ENCODE measurements around the gene PLEKHA7. TPM values are rescaled to one million over a fixed set of nuclear protein-coding genes. Genes with fewer than 3 reads are reported as not detected.

The PLEKHA7 gene
- total RNA-seq, 2 experiments from 2014 or later: 0.47 to 0.50 TPM

DNA sequence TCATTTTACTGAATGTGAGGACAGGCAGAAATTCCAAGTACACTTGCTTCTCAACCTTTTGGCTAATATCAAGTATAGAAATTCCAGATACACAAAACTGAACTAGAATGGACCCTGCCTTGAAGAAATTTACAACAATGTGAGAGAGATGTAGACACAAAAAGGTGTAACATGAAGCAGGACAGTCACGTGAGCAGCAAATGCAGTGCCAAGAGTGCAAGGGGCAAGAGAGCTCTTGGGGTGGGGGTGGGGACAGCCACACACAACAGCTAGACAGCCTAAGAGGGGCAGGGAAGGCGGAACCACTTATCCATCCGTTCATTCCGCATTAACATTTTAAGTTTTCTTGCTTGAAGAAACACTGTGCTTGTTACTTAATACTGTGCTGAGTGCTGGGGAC lies 28.9 kb downstream of the PLEKHA7 start:
- ChIA-PET CTCF (no interaction called here), POLR2A (no interaction called here)
- no peaks in the 10 kb centered on the region for H3K27me3 Mint-ChIP-seq (ENCODE audit: low read depth)
- peaks cover 29% of the 10 kb centered on the region for H3K4me1 Mint-ChIP-seq (ENCODE audit: low read depth)
- H3K9me3 Mint-ChIP-seq (ENCODE audit: insufficient read depth): no peaks in the 10 kb centered on the region
- no peak overlapping the region for H3K27ac Mint-ChIP-seq
- H3K4me3 Mint-ChIP-seq: no peak overlapping the region
- DNase-seq (no peak), ATAC-seq (no peak)
- H3K36me3 Mint-ChIP-seq (ENCODE audit: low read depth): no peaks in the 10 kb centered on the region

DNA sequence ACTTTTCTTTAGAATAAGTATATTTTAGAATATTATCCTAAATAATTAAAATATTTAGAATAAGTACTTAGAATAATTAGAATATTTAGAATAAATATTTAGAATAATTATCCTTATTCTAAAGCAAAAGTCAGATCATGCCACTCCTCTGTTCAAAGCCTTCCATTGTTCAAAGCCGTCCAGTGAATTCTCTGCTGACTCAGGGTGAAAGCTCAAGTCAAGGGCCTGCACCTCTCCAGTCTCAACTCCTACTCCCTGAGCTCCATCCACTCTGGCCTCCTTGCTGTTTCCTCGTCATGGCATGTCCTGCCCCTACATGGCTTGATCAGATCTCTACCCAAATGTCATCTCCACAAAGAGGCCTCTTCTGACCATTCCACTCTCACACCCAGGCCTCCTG lies 30.0 kb downstream of the PLEKHA7 start:
- no peak overlapping the region for H3K27ac Mint-ChIP-seq
- no peak overlapping the region for H3K4me3 Mint-ChIP-seq
- no peaks in the 10 kb centered on the region for H3K9me3 Mint-ChIP-seq (ENCODE audit: insufficient read depth)
- no peaks in the 10 kb centered on the region for H3K36me3 Mint-ChIP-seq (ENCODE audit: low read depth)
- ATAC-seq: no peak
- H3K27me3 Mint-ChIP-seq (ENCODE audit: low read depth): no peaks in the 10 kb centered on the region
- ChIA-PET POLR2A (no interaction called here), CTCF (no interaction called here)
- peaks cover 29% of the 10 kb centered on the region for H3K4me1 Mint-ChIP-seq (ENCODE audit: low read depth)
- DNase-seq: no peak

DNA sequence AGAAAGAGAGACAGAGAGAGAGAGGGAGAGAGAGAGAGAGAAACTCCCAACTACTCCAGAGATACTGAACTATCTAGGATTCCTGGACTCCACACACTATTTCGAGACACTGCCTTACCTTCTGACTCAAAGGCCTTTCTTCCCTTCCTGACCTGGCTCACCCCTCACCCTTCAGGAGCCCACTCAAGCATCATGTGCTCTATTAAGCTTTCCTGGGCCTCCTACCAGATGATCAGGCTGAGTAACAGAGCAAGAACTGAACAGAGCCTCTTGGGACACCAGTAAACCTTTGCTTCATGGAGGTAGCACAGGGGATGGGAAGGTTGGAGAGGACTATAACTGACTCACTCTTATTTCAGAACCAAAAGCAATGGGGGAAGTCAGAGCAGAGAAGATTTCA lies 31.4 kb downstream of the PLEKHA7 start:
- Mint-ChIP-seq H3K9me3 (ENCODE audit: insufficient read depth) (no peaks in the 10 kb centered on the region), H3K27ac (no peak overlapping the region), H3K4me1 (ENCODE audit: low read depth) (peaks cover 27% of the 10 kb centered on the region), H3K27me3 (ENCODE audit: low read depth) (no peaks in the 10 kb centered on the region), H3K36me3 (ENCODE audit: low read depth) (no peaks in the 10 kb centered on the region), H3K4me3 (no peak overlapping the region)
- ChIA-PET POLR2A (no interaction called here), CTCF (no interaction called here)
- no peak for DNase-seq
- ATAC-seq: no peak

DNA sequence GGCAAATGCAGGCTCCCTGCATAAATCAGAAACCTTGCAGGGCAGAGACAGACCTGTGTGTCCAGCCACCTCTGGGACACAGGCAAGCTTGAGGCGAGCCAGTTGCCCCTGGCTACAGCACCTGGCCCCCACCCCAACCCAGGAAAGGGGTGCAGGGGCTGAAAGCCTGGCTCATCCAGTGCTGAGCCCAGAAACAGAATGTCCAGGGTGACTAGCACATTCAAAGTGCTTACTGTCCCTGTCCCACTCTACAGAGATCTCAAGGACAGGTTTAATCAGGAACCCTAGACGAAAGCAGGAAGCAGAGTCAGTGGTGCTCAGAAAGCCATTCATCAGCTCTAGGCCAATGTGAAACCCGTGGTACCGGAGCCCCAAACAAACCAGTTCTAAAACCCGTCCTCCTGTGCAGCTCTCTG lies 31.9 kb downstream of the PLEKHA7 start:
- H3K27ac Mint-ChIP-seq: no peak overlapping the region
- POLR2A ChIA-PET: no interaction called here
- H3K4me1 Mint-ChIP-seq (ENCODE audit: low read depth): peaks cover 22% of the 10 kb centered on the region
- no peaks in the 10 kb centered on the region for H3K9me3 Mint-ChIP-seq (ENCODE audit: insufficient read depth)
- H3K4me3 Mint-ChIP-seq: no peak overlapping the region
- DNase-seq (no peak), ATAC-seq (no peak)
- peaks cover 2% of the 10 kb centered on the region for H3K27me3 Mint-ChIP-seq (ENCODE audit: low read depth)
- CTCF ChIA-PET: no interaction called here
- H3K36me3 Mint-ChIP-seq (ENCODE audit: low read depth): no peaks in the 10 kb centered on the region

DNA sequence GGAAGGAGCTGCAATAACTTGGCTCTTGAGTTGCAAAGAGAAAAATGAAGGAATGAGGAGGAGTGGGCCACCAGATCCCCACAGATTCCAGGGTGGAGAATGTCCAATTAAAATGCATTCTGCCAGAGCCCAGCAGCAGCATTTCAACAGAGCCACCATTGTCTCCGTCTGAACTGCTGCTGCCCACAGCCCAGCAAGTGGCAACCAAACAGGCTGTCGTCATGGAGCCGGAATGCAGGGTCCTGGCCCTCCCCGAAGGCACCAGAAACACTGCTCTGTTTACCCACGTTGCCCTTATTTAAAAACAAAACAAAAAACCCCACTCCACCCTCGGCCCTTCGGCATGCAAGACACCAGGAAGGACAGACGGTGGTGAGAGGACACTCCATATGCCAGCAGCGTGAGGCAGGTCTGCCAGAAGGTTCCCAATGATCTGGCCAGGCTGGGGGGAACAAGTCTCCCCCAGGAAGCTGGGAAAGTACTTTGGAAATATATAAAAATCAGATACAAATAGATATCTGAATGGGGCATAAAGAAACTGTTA lies 32.5 kb downstream of the PLEKHA7 start:
- Mint-ChIP-seq H3K4me3 (no peak overlapping the region), H3K27me3 (ENCODE audit: low read depth) (peaks cover 8% of the 10 kb centered on the region), H3K4me1 (ENCODE audit: low read depth) (peaks cover 16% of the 10 kb centered on the region), H3K9me3 (ENCODE audit: insufficient read depth) (no peaks in the 10 kb centered on the region), H3K36me3 (ENCODE audit: low read depth) (no peaks in the 10 kb centered on the region), H3K27ac (no peak overlapping the region)
- DNase-seq: no peak
- no peak for ATAC-seq
- ChIA-PET CTCF (no interaction called here), POLR2A (no interaction called here)

DNA sequence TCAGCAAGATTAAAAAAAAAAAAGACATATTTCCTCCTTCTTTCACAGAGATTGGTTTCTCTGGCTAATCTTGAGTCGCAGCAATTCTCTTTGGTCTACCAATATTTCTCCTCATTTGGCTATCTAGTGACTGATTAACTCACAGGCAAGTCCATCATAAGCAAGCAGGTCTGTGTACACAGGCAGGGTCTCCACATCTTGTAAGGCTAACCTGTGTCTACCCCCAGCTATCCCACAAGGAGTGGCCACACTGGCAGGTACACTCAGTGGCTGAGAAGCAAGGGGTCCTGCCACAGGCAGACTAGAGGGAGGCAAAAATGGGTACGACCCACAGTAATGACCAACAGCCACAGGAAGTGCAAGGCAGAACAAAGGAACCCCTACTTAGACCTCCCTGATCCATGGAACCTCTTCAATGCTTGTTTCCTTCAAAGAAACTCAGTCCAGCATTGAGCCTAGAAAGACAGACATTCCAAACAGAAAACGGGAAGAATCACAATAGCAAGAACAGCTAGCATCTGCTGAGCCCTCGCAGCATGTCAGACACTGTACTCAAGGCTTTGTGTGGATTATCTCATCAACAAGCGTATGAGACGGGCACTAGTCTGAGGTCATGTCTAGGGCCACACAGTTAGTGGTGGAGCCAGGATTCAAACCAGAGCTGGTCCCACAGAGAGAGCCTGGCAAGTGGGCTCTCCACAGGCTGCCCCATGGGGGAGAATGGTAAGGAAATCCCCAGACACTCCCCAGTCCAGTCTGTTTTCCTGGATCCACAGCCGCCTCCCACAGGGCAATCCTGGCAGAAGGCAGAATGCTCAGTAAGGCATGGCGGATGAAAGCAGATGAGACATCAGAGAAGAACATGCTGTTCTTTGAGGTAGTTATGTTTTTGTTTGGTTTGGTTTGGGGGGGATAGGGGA lies 34.3 kb downstream of the PLEKHA7 start:
- Mint-ChIP-seq H3K27me3 (ENCODE audit: low read depth) (peaks cover 11% of the 10 kb centered on the region), H3K36me3 (ENCODE audit: low read depth) (no peaks in the 10 kb centered on the region), H3K4me1 (ENCODE audit: low read depth) (no peaks in the 10 kb centered on the region), H3K4me3 (no peak overlapping the region), H3K9me3 (ENCODE audit: insufficient read depth) (no peaks in the 10 kb centered on the region), H3K27ac (no peak overlapping the region)
- ChIA-PET POLR2A (no interaction called here), CTCF (no interaction called here)
- DNase-seq (no peak), ATAC-seq (no peak)

DNA sequence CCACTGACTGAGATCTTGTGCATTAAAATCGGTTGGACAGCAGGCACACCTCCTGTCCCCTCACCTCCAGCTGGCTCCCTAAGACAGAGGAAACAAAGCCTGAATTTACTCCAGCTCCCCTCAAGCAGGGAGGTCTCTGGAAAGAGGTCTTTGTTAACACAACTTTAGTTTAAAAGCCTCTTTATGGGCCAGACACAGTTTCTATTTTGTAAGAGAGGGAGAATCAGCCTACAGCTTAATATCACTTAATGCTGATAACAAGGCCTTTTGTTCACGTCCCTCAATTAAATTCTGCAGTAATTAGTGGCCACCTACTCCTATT lies 36.3 kb downstream of the PLEKHA7 start:
- H3K27me3 Mint-ChIP-seq (ENCODE audit: low read depth): peaks cover 14% of the 10 kb centered on the region
- ATAC-seq: no peak
- no peak overlapping the region for H3K4me3 Mint-ChIP-seq
- H3K4me1 Mint-ChIP-seq (ENCODE audit: low read depth): no peaks in the 10 kb centered on the region
- DNase-seq: no peak
- no peak overlapping the region for H3K27ac Mint-ChIP-seq
- H3K36me3 Mint-ChIP-seq (ENCODE audit: low read depth): no peaks in the 10 kb centered on the region
- ChIA-PET POLR2A (no interaction called here), CTCF (no interaction called here)
- H3K9me3 Mint-ChIP-seq (ENCODE audit: insufficient read depth): no peaks in the 10 kb centered on the region

DNA sequence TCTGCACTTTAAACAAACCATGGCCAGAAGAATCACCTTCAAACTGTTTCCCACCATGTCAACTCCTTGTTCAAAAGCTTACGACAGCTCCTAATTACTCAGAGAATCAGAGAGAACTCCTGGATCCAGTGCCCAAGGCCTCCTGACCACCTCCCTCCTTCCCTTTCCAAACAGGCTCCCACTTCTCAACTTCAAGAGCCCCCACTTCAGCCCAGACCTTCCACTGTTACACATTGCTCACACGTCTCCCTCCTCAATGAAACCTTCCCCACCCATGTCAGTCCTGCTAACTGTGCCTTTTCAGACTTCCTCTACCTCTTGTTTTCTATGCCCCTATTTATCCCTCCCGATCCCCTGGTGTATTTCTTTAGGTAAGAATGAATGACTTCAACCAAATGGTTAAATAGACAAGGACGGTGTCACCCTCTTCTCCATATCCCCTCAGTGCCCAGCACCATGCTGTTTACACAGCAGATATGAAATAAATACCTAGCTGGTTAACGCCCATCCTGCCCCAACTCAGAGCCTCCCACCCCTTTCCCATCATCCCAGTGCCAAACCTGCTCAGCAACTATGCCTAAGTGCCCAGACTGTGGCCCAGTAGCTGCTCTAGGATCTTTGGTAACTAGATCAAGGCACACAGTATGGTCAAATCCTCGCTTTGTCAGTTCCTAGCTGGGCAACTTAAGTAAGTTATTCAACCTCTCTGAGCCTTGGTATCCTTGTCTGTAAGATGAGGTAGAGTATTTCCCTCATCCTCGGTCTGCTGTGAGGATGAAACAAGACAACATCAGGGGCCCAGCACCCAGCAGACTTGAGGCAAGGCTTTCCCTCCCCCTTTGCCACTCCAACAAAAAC lies 36.8 kb downstream of the PLEKHA7 start:
- Mint-ChIP-seq H3K9me3 (ENCODE audit: insufficient read depth) (no peaks in the 10 kb centered on the region), H3K4me1 (ENCODE audit: low read depth) (no peaks in the 10 kb centered on the region), H3K27me3 (ENCODE audit: low read depth) (peaks cover 14% of the 10 kb centered on the region), H3K27ac (no peak overlapping the region), H3K4me3 (no peak overlapping the region), H3K36me3 (ENCODE audit: low read depth) (no peaks in the 10 kb centered on the region)
- ChIA-PET CTCF (interaction anchor here (1.4 kb wide), 1 partner anchor 9 kb away, joined by 4 read pairs; no protein-coding TSS in a partner anchor), POLR2A (no interaction called here)
- no peak for DNase-seq
- ATAC-seq: no peak

DNA sequence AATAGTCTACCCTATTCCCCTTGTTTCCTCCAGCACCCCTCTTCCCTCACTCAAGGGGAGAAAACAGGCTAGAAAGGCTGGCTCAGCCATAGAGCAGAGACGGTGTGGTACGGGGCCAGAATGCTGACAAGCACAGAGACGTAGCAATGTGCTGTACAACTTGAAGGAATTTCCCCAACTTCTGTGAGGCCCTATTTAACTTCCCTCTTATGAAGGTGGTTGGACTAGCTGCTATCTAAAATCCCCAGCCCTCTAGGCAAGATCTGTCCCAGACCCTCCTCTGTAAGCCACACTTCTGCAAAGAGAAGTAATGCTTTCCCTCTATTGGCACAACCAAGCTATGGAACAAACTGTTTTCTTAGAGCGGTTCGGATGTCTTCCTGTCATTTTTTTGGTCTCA lies 37.8 kb downstream of the PLEKHA7 start:
- Mint-ChIP-seq H3K4me1 (ENCODE audit: low read depth) (no peaks in the 10 kb centered on the region), H3K9me3 (ENCODE audit: insufficient read depth) (no peaks in the 10 kb centered on the region), H3K27me3 (ENCODE audit: low read depth) (peaks cover 14% of the 10 kb centered on the region), H3K36me3 (ENCODE audit: low read depth) (no peaks in the 10 kb centered on the region), H3K27ac (no peak overlapping the region), H3K4me3 (no peak overlapping the region)
- POLR2A ChIA-PET: no interaction called here
- ATAC-seq (no peak), DNase-seq (no peak)
- CTCF ChIA-PET: interaction anchor here (1.4 kb wide), 1 partner anchor 10 kb away, joined by 4 read pairs; no protein-coding TSS in a partner anchor

DNA sequence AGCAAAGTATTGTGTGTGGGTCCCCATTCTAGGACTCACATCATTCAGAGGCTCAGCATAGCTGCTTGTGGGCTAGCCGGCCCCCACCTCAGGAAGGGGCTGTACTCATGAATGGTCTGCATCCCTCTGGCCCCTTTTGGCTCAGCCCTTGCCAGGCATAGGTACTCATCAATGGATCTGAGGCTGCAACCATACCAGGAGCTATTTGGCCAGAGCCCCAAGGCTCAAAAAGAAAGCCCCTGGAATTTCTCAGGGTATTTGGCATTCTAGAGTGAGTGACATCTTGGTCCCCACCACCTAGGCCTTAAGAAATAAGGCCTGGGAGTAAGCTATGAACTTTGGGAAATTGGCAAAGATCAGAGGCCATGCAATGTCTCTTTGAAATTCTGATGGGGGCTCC lies 38.3 kb downstream of the PLEKHA7 start:
- Mint-ChIP-seq H3K9me3 (ENCODE audit: insufficient read depth) (no peaks in the 10 kb centered on the region), H3K27ac (no peak overlapping the region), H3K27me3 (ENCODE audit: low read depth) (peaks cover 14% of the 10 kb centered on the region), H3K36me3 (ENCODE audit: low read depth) (no peaks in the 10 kb centered on the region), H3K4me3 (no peak overlapping the region), H3K4me1 (ENCODE audit: low read depth) (no peaks in the 10 kb centered on the region)
- CTCF ChIA-PET: interaction anchor here (1.0 to 1.4 kb wide), 2 partner anchors 11 to 39 kb away, joined by 4 read pairs; no protein-coding TSS in a partner anchor
- no peak for DNase-seq
- POLR2A ChIA-PET: no interaction called here
- ATAC-seq: no peak

DNA sequence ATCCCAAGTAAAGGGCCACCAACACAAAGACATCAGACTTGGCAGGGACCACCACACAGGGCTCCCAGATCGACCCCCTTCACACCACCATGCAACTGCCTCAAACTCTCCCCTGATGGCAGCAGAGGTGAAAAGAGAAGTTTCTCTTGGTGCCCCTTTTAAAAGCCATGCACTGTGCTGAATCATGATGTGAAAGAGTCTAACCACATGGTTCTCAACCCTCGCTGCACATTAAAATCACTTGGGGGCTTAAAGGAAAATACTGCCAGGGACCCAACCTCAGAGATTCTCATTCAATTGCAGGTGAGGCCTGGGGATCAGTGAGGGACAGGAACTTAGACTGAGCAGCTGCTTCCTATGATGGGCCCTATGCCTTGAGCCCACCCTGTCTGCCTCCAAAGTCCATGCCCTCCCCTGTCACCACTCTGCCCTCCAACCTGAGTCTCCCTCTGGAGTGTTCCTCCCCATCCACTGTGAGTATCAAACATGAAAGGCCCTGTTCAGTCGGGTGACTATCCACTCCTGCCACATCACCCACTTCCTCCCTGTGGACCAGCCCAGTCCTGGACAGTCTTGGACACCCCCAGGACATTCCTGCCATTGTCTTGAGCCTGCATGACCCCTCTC lies 40.8 kb downstream of the PLEKHA7 start:
- H3K27me3 Mint-ChIP-seq (ENCODE audit: low read depth): peaks cover 14% of the 10 kb centered on the region
- ATAC-seq (no peak), DNase-seq (no peak)
- H3K4me1 Mint-ChIP-seq (ENCODE audit: low read depth): no peaks in the 10 kb centered on the region
- H3K4me3 Mint-ChIP-seq: no peak overlapping the region
- H3K36me3 Mint-ChIP-seq (ENCODE audit: low read depth): no peaks in the 10 kb centered on the region
- H3K27ac Mint-ChIP-seq: no peak overlapping the region
- H3K9me3 Mint-ChIP-seq (ENCODE audit: insufficient read depth): no peaks in the 10 kb centered on the region
- ChIA-PET CTCF (no interaction called here), POLR2A (no interaction called here)
